HG02884 (cell line): ENCODE results near the gene UBAP1L.
"Not testable (repeated sequence)": the region's sequence is repeated elsewhere in the genome, so short reads cannot be mapped to it uniquely, and the experiment has no call there.

Experiments used
- ATAC-seq: cut with Tn5 transposase; IDR thresholded peaks from one replicate; pipeline ENCODE4 v1.9.1; 2021; ENCODE audit warnings: mild to moderate bottlenecking, moderate library complexity; ENCODE audit not compliant: unreplicated experiment

Gene UBAP1L

DNA sequence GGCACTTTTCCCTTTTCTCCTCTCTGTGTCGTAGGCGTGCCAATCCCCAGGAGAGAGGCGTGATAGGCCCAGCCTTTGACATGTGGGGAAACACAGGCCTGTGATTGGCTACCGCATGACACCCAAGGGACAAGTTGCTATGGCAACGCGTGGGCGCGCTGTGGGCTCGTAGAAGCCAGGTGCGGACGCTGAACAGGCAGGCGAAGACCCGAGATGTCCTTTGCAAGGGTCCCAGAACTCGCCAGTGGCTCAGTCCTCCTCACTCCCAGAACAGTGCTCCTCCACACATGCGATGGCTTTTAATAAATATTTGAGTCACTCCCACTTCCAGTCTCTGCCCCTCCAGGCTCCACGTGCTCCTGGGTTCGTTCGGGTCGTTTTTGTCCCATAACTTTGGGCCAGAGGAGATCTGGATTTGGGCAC, 65.6 kb downstream of the UBAP1L start:
- ATAC-seq: peak; percentile 80

DNA sequence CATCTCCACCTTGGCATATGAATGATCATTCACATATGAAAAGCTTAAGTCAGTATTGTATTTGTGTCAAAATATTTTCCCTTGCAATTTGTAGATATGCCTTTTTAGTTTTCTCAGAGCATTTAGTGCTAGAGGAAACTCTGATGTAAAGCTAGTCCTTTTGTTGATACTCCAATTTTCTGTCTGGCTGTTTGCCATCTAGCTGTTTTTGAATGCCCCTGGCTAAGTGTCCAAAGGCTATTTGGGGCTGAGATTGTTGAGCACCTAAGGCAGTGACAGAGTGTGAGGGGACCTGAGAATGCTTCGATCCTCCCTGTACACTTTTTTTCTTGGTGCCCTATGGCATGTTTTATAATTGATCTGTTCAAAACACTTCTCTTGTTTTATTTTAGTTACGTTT, 66.8 kb downstream of the UBAP1L start:
- no peak for ATAC-seq

DNA sequence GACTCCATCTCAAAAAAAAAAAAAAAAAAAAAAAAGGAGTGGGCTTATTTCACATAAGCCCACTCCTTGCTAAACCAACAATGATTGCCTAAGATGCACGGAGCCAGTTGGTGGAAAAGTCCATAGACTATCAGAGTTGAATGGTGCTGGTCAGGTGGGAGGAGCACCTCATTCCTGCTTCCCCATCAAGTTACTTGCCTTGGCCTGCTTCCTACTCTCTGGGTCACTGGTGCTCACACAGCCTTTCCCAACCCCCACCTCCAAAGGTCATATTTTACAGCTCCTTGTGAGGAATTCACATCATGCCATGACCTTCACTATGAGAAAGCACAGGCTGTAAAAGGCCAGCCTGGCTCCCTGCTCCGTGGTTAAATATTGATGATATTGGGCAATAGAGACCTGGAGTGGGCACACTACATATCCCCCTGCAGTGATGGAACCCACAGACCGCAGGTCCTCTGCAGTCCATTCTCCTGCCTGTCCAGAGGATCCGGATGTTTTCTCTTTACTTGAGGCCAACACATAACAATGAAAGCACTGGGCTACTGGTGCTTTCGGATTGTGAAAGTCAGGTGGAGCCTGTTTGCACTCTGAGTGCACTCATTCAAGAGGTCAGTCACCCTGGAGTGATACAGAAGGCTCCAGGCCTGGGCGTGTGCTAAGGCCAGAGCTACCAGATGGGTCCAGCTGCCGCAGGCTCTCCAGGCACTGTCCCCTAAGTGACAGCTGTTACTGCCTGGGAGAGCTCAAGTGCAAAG, 70.1 kb downstream of the UBAP1L start, which contains the start of gene SLC51B:
Gene SLC51B, plus strand, starts transcription at position 664 of the 758 bp plus-strand sequence. CDS start 4,618 bp downstream, outside the sequence.
- no peak for ATAC-seq

DNA sequence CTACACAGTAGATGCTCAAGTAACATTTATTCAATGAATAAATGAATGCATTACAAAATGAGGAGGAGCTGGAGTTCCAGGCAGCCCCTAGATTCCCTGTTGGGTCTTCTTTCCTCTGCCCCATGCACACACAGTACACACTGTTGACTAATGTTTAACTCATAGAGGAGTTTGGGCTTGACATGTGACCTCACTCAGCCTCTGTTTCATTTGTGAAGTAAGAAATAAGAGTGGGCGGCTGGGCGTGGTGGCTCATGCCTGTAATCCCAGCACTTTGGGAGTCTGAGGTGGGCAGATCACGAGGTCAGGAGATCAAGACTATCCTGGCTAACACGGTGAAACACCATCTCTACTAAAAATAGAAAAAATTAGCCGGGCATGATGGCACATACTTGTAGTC, 70.8 kb downstream of the UBAP1L start:
- not testable (repeated sequence) for ATAC-seq

DNA sequence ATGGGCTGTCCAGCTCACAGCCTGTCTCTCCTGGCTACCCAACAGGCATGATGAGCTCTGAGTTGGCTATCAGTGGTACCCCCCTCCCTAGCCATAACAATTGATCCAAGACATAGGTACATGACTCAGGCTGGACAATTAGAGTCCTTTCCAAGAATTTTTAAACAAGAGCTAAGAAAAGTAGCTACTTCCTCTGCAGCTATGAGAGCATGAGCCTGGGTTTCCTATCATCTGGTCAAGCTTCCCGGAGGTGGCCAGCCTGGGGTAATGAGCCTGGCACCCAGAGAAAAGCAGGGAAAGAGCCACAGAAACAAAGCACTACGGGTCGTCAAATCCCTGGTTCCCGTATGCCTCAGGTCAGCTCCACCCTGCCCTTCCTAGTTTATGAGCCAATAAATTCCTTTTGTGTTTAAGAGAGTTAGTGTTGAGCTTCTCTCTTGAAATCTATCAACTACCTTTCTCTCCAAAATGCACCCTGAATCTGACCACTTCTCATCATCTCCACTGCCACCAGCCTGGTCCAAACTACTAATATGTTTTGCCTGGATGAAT, 72.1 kb downstream of the UBAP1L start:
- no peak for ATAC-seq
